NCI-H510A (cell line): ENCODE measurements around the gene FRAT1.
"Not testable (repeated sequence)": the region's sequence is repeated elsewhere in the genome, so short reads cannot be mapped to it uniquely, and the experiment has no call there.

Source experiments
- DNase-seq: peaks from one replicate; lab custom pipeline; 2025; lab: John Stamatoyannopoulos, UW

Gene FRAT1

GRCh38 chr10:97318772-97319651, at the start of gene FRAT1:
Gene FRAT1 (plus strand): TSS chr10:97319271. CDS start chr10:97319454, 183 bp downstream.
- DNase-seq, result peak; percentile 62

- no peak for DNase-seq
These were observed 48.4 kb upstream of the FRAT1 start for GRCh38 chr10:97270523-97271154.

GRCh38 chr10:97273700-97274099, 45.4 kb upstream of the FRAT1 start:
- DNase-seq, result no peak

- DNase-seq, result no peak
These were observed 44.2 kb upstream of the FRAT1 start for GRCh38 chr10:97274828-97275227.

GRCh38 chr10:97277551-97277950, 41.5 kb upstream of the FRAT1 start:
- DNase-seq, result no peak

- DNase-seq, result no peak
These were observed 40.5 kb upstream of the FRAT1 start for GRCh38 chr10:97278491-97278989.

- DNase-seq, result no peak
These were observed 39.8 kb upstream of the FRAT1 start for GRCh38 chr10:97279121-97279815.

GRCh38 chr10:97280783-97281182, 38.3 kb upstream of the FRAT1 start:
- DNase-seq, result no peak

GRCh38 chr10:97290076-97290475, 29.0 kb upstream of the FRAT1 start:
- not testable (repeated sequence) for DNase-seq

- not testable (repeated sequence) for DNase-seq
These were observed 28.3 kb upstream of the FRAT1 start for GRCh38 chr10:97290576-97291356.

GRCh38 chr10:97291357-97292096, 27.5 kb upstream of the FRAT1 start:
- DNase-seq, result no peak

- DNase-seq, result peak; percentile 97
These were observed 26.8 kb upstream of the FRAT1 start, which contains the start of gene ARHGAP19 for GRCh38 chr10:97292097-97292861. Gene ARHGAP19 (minus strand): TSS chr10:97292637. CDS start chr10:97292627, 10 bp downstream.

- DNase-seq, result no peak
These were observed 26.2 kb upstream of the FRAT1 start for GRCh38 chr10:97292862-97293198.

GRCh38 chr10:97297556-97298222, 21.4 kb upstream of the FRAT1 start:
- DNase-seq, result no peak

GRCh38 chr10:97298223-97298571, 20.9 kb upstream of the FRAT1 start:
- no peak for DNase-seq

- DNase-seq, result no peak
These were observed 18.1 kb upstream of the FRAT1 start for GRCh38 chr10:97300980-97301379.

GRCh38 chr10:97302088-97302791, 16.8 kb upstream of the FRAT1 start:
- no peak for DNase-seq

GRCh38 chr10:97307441-97307840, 11.6 kb upstream of the FRAT1 start:
- no peak for DNase-seq
